Activated T-helper 1 cell treated with anti-CD3 and anti-CD28 coated beads, Interleukin-2, amount 50 U/mL, for 16 hours (primary cell): ENCODE results near the gene ZBTB20.

Experiments used
- DNase-seq, 2 donors: peaks; one replicate each; pipeline ENCODE4 v3.0.0-alpha.2; 2020; ENCODE audit warnings: low read depth in 1 of 2, low spot score in 1 of 2

The ZBTB20 gene

GRCh38 chr3:114451051-114451451 lies 696.0 kb downstream of the ZBTB20 start:
- DNase-seq, result no peak

DNA sequence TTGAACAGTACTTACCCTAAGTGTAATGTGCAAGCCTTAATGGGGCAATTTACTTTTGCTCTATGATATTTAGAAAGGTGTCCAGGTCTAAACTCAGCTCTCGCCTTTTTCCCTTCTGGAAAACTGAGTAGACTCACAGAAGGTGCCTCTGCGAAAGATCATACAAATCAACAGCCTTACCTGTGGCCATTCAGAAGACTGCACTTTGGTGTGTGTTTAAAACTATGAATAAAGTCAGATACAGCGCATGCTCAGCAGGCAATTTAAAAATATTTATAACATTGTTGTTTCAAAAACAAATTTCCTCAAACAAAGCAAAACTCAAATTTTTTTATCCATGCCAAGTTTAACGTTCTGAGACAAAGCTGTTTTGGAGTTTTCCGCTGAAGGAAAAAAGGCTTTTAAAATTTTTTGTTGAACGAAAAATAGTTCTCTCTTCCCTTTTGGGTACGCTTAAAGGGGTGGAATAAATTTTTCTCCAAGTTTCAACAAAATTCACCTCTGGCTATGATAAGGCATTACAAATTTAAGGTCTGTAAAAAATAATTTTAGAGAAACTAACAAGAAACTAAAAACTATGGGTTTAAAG lies 697.0 kb downstream of the ZBTB20 start:
- no peak for DNase-seq

- no peak for DNase-seq
Observed at GRCh38 chr3:114449271-114450007, 697.6 kb downstream of the ZBTB20 start.

DNA sequence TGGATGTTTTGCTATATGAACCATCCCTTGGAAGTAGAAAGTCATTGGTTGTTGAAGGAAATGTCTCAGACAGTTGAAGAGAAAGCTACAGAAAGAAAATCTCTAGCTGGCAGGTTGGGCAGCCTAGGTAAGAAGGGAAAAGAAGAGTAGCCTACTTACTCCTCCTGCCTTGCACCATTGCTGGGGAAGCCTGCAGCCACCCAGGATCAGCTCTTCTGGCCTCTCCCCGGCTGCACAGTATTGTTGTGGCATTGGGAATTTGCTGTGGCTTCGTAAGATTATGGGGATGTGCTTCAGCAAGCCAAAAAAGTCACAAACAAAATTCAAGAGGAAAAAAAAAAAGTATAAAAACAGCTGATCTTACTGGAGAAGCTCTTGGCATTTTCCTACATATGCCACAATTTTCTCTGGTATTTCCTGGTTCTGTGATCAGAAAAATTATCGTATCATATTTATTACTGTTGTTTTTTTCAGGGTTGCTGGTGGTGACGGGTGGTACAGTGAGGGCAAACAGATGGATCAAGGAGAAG lies 699.1 kb downstream of the ZBTB20 start:
- DNase-seq, result no peak

GRCh38 chr3:114447545-114447944 lies 699.5 kb downstream of the ZBTB20 start:
- no peak for DNase-seq

- DNase-seq, result no peak
Observed at GRCh38 chr3:114446600-114446999, 700.5 kb downstream of the ZBTB20 start.

GRCh38 chr3:114445233-114445632 lies 701.9 kb downstream of the ZBTB20 start:
- no peak for DNase-seq

DNA sequence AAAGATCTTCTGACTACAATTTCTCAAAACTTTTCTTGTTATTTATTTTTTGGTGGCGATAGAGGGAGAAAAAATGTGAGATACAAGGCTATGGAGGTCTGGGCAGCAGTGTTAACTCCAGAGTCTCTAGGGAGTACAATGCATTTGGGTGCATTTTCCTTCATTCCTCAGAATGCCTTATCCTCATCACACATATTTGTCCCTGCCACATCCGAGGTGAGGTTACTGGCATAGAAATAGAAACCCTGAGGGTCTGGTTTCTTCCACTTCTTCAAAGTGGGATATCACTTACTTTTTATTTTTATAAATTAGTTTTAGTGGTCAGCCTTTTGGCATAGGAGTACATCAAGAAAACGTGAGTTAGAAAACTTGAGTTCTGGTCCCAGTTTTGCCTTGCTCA lies 702.9 kb downstream of the ZBTB20 start:
- DNase-seq, result no peak

DNA sequence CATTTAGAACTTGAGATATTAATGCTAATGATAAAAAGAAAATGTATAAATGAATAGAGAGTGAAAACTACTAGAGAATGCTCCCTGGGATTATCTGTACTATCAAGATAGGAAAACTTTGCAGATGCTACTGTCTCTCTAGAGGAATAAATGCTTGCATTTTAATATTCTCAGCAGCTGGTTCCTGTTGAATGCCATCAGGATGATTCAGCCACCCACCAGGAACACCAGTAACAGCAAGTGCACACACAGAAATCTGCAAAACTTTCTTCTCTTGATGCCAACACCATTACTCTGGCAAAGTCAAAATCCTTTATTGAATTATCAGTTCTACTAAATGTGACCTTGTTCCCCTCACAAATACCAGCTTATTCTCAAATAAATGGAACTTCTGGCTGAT lies 704.8 kb downstream of the ZBTB20 start:
- no peak for DNase-seq

- DNase-seq, result no peak
Observed at GRCh38 chr3:114441386-114441785, 705.7 kb downstream of the ZBTB20 start.

DNA sequence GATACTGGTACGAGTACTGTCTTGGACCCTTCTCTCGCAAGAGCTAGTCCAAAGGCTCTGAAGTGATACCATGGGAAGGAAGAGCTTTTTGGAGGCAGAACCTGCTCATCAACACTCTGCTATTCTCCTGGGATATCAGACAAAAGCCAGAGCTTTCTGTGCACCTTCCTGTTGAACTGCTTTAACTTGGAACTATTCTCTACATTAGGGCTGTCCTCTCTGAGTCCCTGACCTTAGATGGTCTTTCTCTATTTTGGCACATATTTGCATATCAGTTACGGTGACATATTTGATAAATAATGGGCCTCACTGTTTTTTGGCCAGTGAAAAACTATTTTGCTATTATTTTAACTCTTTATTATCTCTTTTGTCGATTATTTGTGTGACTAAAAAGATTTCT lies 706.4 kb downstream of the ZBTB20 start:
- no peak for DNase-seq

- no peak for DNase-seq
Observed at GRCh38 chr3:114439284-114439683, 707.8 kb downstream of the ZBTB20 start.

GRCh38 chr3:114437897-114438296 lies 709.2 kb downstream of the ZBTB20 start:
- no peak for DNase-seq

GRCh38 chr3:114436182-114436581 lies 710.9 kb downstream of the ZBTB20 start:
- no peak for DNase-seq

DNA sequence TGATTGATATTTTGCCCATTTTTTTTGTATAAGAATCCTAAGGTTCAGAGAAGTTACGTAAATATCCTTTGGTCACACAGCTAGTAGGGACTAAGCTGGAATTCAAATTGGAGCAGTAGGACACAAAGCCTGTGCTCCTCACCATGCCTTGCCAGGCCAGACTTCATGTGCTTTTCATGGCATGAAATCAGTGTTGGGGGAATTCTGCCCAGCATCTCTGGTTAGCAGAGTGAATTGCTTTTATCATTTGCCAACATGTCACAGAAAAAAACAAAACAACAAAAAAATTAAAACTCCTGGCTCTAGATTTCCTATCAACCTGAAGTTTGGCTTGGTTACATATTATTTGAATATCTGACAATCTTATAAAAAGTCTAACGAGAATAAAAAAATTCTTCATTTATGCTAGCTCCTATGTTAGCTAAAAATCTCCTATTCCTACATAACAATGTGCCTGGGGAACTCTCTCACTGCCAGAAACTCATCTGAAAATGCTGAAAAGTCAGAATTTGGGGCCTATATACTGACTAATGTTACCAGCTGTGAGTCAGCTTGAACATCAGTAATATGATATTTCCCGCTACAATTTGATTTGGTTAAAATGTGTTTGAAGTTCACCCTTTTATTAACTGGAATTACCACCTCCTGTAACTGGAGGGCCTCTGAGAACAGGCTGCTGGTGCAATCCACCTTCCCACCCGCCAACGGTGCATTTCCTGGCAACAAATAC lies 711.5 kb downstream of the ZBTB20 start:
- DNase-seq, result no peak

- no peak for DNase-seq
Observed at GRCh38 chr3:114432310-114432709, 714.8 kb downstream of the ZBTB20 start.

GRCh38 chr3:114428044-114428595 lies 719.0 kb downstream of the ZBTB20 start:
- DNase-seq, result no peak

- no peak for DNase-seq
Observed at GRCh38 chr3:114427285-114428043, 719.6 kb downstream of the ZBTB20 start.

DNA sequence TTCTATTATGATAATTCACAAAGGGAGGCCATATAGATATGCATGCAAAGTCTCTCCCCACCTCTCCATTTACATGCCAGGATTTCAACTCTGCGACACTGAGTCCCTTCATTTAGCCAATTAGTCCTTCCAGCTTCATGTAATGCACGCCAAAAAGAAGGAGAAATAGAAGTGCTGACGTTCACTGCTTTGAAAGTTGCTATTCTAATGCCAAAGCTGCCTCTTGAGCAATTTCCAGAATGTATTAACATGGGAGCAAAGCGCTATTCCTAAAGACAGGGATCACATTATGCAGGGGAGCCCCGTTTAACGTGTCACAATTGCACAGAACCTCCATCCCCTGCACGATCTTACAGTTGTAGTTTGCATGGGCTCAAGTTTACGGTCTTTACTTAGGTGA lies 722.8 kb downstream of the ZBTB20 start:
- no peak for DNase-seq

GRCh38 chr3:114421204-114421603 lies 725.9 kb downstream of the ZBTB20 start:
- DNase-seq, result no peak

GRCh38 chr3:114420072-114420471 lies 727.0 kb downstream of the ZBTB20 start:
- no peak for DNase-seq
